HG02759 (cell line): ENCODE data around the gene GNAL.
"Not testable (repeated sequence)": the region's sequence is repeated elsewhere in the genome, so short reads cannot be mapped to it uniquely, and the experiment has no call there.

Experiments used
- ATAC-seq: cut with Tn5 transposase; IDR thresholded peaks from one replicate; pipeline ENCODE4 v1.9.1; 2021; ENCODE audit warnings: mild to moderate bottlenecking, moderate library complexity; ENCODE audit not compliant: unreplicated experiment

Gene GNAL

GRCh38 chr18:11845654-11846053 is 156.6 kb downstream of the GNAL start:
- ATAC-seq = no peak

DNA sequence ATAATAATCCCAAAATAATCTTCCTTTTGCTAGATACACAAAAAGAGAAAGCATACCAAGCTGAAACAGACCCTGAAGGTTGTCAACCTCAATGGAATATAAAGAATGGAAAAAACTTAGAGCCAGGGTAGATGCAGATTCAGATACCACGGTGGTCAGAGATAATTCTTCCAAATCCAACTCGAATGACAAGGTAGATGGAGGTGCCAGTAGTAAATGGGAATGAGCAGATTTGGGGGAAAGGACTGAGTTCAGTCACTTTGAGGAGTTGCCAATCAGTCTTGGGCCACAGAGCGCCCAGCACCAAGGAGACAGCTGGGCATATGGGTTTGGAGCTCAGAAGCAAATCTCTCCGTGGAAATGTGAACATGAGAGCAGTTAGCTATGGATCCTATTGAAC is 158.7 kb downstream of the GNAL start:
- no peak for ATAC-seq

DNA sequence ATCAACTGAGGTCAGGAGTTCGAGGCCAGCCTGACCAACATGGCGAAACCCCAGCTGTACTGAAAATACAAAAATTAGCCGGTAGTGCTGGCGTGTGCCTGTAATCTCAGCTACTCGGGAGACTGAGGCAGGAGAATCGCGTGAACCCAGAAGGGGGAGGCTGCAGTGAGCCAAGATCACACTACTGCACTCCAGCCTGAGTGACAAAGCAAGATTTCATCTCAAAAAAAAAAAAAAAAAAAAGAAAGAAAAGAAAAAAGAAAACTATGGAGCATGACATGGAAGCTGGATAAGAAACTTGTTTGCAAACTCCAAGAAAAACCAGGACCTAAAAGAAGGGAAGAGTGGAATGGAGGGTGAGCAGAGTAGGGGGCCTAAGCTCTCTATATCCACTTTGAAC is 160.2 kb downstream of the GNAL start:
- ATAC-seq = no peak

GRCh38 chr18:11849841-11850634 is 161.0 kb downstream of the GNAL start:
- ATAC-seq = no peak

GRCh38 chr18:11850821-11851145 is 161.7 kb downstream of the GNAL start:
- peak; percentile 30 for ATAC-seq

DNA sequence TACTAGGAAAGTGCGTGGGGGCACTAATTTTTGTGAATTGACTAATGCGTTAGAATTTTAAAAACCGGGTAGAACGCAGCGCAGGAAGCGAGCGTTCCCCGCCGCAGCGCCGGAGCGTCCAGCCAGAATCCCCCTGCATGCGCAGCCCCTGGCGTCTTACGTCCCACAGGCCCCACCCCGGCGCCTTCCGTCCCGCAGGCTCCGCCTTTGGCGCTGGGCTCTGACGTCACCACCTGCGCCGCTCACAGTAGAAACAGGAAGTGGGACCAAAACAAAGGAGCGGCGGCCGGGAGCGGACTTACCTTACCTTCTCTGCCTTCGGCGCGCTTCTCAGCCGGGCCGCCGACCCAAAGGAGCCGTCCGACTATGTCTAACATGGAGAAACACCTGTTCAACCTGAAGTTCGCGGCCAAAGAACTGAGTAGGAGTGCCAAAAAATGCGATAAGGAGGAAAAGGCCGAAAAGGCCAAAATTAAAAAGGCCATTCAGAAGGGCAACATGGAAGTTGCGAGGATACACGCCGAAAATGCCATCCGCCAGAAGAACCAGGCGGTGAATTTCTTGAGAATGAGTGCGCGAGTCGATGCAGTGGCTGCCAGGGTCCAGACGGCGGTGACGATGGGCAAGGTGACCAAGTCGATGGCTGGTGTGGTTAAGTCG is 162.2 kb downstream of the GNAL start, which contains the start of gene CHMP1B:
CHMP1B (plus strand) TSS at position 268 of the 660 bp plus-strand sequence; CDS start at position 367, 99 bp downstream.
- peak; percentile 98 for ATAC-seq

DNA sequence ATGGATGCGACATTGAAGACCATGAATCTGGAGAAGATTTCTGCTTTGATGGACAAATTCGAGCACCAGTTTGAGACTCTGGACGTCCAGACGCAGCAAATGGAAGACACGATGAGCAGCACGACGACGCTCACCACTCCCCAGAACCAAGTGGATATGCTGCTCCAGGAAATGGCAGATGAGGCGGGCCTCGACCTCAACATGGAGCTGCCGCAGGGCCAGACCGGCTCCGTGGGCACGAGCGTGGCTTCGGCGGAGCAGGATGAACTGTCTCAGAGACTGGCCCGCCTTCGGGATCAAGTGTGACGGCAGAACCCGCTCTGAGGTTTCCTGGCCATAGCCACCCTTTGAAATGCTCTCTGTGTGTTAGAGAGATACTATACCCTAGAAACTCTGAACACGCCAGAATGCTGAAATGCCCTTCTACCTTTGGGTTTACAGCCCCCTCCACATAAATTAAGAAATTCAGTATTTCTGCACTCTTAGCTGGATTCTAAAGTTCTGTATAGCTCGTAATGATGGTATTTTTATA is 162.8 kb downstream of the GNAL start:
- peak; percentile 17 for ATAC-seq

- ATAC-seq = not testable (repeated sequence)
Measured at GRCh38 chr18:11854554-11854953, 165.5 kb downstream of the GNAL start.

GRCh38 chr18:11857177-11857887 is 168.3 kb downstream of the GNAL start:
- ATAC-seq = no peak

DNA sequence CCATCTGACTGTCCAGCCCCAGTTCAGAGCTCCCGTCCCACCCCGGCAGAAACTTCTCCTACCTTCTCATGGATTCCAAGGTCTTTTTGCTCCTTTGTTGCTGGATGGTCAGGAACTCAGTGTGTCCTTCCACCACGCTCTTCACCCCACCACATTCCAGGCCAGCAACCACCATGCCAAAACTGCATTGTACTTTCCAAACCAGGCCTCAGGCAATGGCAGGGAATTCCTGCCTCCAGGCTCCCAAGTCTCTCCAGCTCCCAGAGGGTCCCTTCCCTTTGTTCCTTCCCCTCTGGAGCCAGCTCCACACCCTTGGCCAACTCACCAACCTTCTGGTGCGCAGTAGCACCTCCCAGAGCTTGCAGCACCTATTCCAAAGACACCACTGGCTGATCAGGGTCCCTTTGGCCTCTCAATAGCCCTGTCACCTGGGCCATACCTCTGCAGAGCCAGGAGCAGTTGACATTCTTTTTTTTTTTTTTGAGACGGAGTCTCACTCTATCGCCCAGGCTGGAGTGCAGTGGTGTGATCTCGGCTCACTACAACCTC is 170.3 kb downstream of the GNAL start:
- no peak for ATAC-seq

GRCh38 chr18:11859903-11860407 is 170.9 kb downstream of the GNAL start:
- no peak for ATAC-seq

DNA sequence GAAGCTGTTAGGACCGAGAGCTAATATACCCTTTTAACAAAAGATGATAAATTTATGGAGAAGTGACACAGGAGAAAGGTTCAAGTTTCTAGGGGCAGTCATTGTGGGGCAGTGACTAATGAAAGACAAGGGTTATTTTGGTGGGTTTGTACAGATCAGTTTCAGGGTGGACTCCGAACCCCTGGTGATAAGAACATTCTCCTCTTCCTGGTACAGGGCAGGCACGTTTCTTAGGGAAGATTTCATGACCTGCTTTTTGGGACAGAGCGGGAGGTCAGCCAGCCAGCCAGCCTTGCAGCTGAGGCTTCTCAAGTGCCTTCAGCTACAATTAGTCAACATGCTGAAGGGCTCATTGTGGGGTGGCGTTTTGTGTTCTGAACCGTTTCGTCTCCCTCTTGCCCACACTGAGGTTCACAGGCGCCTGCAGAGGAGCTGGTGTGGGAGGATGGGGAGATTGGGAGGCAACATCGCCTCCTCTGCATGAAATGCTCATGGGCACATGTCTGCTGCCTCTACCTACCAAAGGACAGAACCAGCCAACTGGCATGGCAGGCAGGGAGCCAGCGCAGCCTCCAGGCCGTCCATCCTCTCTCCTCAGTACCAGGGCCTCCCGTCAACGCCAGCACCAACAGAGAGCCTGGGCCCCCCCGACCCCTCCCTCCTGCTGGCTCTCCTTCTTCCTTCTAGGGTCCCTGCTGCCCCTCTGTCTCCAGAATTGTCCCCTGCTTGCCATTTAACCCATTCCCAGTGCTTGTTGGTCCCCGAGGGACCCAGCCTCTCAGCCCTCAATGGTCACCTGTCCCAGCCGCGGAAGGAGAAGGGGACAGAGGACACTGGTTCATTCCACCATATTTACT is 171.8 kb downstream of the GNAL start:
- ATAC-seq = no peak

- no peak for ATAC-seq
Measured at GRCh38 chr18:11861583-11862288, 172.7 kb downstream of the GNAL start.

GRCh38 chr18:11862468-11863137 is 173.5 kb downstream of the GNAL start:
- ATAC-seq = no peak

GRCh38 chr18:11864471-11864870 is 175.4 kb downstream of the GNAL start:
- ATAC-seq = no peak

- ATAC-seq = no peak
Measured at GRCh38 chr18:11865071-11865470, 176.0 kb downstream of the GNAL start.

GRCh38 chr18:11866329-11866728 is 177.3 kb downstream of the GNAL start:
- ATAC-seq = no peak

DNA sequence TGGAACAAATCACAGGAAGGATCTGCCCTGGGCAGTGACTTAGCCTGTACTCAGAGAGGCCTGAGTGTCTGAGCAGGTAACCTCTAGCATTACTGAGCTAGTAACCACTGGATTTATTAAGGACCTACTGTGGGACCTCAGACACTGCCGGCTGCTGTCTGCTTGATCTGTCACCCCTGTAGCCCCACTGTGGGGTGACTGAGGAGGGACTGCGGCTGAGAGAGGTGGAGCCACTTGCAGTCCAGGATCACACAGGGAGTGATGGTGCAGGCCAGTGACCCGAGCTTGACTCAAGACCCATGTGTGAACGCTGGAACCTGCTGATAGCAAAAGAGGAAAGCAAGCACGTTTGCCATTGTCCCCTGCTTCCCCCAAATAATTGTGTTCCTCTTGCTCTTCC is 177.7 kb downstream of the GNAL start:
- ATAC-seq = no peak

DNA sequence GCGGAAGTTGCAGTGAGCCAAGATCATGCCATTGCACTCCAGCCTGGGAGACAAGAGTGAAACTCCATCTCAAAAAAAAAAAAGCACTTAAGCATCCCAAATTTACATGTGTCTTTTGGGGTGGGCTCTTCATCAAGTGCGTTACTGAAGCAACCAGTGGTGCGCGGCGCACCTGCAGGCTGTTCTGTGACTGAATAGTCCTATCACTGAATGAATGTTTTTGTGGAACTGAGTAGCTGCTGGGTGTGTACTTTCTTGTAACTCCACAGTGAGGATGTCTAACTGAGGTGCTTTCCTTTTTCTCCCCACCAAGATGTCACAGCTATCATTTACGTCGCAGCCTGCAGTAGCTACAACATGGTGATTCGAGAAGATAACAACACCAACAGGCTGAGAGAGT is 179.2 kb downstream of the GNAL start:
- ATAC-seq = no peak
